ENCODE measurements around the gene TULP1. TPM values are rescaled to one million over a fixed set of nuclear protein-coding genes. Genes with fewer than 3 reads are reported as not detected.

Gene TULP1
- total and polyA plus RNA-seq, 2 of the 13 experiments (the other 11 are each of a cell fraction or from before 2014, with no cell fraction given), result not detected

DNA sequence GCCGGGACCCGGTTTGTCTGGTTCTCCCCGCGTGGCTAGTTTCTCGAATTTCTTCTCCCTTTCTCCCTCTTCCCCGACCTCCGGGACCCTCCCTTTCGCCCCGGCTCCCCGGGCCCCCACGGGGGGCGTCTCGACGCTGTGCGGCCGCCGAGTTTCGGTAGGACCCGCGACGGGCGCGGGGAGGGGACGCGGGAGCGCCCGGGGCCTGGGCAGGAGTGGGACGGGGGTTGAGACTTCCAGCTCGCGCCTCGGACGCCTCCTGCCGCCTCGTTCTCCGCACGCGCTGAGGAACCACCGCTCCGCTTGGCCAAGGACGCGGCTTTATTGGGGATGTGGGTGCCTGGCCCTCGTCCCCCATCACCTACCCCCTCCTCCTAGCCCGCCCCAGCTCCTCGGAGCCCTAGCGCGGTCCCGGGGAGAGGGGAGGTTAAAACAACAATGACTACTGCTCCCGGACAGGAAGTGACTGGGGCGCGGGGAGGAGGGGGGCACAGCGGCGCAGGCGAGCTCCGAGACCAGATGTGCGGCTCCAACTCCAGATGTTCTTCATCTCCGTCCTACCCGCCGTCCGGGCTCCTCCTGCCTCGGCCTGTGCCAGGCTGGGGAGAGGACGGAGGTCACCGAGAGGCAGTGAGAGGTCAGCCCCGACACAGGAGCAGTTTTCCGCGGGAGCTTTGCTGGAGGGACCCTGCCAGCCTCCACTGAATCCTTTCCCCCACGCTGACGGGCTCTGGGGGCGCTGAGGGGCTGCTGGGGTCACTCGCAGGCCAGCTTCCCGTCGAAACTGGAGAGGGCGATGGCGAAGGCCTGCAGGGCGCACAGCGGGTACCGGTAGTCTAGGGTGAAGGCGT is 14.9 kb downstream of the TULP1 start (continued):
- no peak; the same call in 1 of the 2 replicates for TF ChIP-seq ZNF766 (CRISPR knock-in tag; IDR thresholded peaks at IDR 0.05; ENCODE audit: borderline replicate concordance)
- TF ChIP-seq ZNF263 (CRISPR knock-in tag; IDR thresholded peaks at IDR 0.05), result peak; percentile 86
- TF ChIP-seq HNF4G (IDR thresholded peaks at IDR 0.05; ENCODE audit: borderline replicate concordance, low read depth, low read length), result no peak
- TF ChIP-seq HNF4G (CRISPR knock-in tag; IDR thresholded peaks at IDR 0.05; ENCODE audit: borderline replicate concordance, low read depth), result no peak
- TF ChIP-seq, protein P1, sequence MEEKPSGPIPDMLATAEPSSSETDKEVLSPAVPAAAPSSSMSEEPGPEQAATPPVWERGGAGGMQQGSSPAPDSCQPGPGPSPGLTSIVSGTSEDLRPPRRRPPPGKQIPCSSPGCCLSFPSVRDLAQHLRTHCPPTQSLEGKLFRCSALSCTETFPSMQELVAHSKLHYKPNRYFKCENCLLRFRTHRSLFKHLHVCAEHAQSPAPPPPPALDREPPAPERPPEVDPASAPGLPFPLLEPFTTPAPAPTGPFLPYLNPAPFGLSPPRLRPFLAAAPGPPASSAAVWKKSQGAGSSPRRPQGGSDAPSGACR (CRISPR knock-in tag; IDR thresholded peaks at IDR 0.05), result peak; percentile 89
- TF ChIP-seq KLF11 (CRISPR knock-in tag; IDR thresholded peaks at IDR 0.05), result 0 out of 2 replicates have a peak, but pooled peaks have one; percentile 35
- TF ChIP-seq SOX13 (IDR thresholded peaks at IDR 0.05), result no peak
- TF ChIP-seq SOX13 (CRISPR knock-in tag; conservative IDR thresholded peaks at IDR 0.05 in 1 of 2, IDR thresholded peaks at IDR 0.05 in 1 of 2), result peak in 1 of 2 experiments; percentile 26; a peak in 1 of 4 replicates
- no peak for TF ChIP-seq SYNCRIP (IDR thresholded peaks at IDR 0.05; ENCODE audit: insufficient read depth, low read depth, low read length)
- TF ChIP-seq ZNF256 (CRISPR knock-in tag; conservative IDR thresholded peaks at IDR 0.05), result peak; percentile 85
- TF ChIP-seq, protein P2, sequence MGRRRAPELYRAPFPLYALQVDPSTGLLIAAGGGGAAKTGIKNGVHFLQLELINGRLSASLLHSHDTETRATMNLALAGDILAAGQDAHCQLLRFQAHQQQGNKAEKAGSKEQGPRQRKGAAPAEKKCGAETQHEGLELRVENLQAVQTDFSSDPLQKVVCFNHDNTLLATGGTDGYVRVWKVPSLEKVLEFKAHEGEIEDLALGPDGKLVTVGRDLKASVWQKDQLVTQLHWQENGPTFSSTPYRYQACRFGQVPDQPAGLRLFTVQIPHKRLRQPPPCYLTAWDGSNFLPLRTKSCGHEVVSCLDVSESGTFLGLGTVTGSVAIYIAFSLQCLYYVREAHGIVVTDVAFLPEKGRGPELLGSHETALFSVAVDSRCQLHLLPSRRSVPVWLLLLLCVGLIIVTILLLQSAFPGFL (CRISPR knock-in tag; IDR thresholded peaks at IDR 0.05), result no peak
- no peak for TF ChIP-seq RFX3 (CRISPR knock-in tag; IDR thresholded peaks at IDR 0.05)
- TF ChIP-seq, protein P3, sequence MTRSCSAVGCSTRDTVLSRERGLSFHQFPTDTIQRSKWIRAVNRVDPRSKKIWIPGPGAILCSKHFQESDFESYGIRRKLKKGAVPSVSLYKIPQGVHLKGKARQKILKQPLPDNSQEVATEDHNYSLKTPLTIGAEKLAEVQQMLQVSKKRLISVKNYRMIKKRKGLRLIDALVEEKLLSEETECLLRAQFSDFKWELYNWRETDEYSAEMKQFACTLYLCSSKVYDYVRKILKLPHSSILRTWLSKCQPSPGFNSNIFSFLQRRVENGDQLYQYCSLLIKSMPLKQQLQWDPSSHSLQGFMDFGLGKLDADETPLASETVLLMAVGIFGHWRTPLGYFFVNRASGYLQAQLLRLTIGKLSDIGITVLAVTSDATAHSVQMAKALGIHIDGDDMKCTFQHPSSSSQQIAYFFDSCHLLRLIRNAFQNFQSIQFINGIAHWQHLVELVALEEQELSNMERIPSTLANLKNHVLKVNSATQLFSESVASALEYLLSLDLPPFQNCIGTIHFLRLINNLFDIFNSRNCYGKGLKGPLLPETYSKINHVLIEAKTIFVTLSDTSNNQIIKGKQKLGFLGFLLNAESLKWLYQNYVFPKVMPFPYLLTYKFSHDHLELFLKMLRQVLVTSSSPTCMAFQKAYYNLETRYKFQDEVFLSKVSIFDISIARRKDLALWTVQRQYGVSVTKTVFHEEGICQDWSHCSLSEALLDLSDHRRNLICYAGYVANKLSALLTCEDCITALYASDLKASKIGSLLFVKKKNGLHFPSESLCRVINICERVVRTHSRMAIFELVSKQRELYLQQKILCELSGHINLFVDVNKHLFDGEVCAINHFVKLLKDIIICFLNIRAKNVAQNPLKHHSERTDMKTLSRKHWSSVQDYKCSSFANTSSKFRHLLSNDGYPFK (CRISPR knock-in tag; IDR thresholded peaks at IDR 0.05; ENCODE audit: borderline replicate concordance), result peak; percentile 61; the same call in 1 of the 2 replicates
- TF ChIP-seq, protein P4, sequence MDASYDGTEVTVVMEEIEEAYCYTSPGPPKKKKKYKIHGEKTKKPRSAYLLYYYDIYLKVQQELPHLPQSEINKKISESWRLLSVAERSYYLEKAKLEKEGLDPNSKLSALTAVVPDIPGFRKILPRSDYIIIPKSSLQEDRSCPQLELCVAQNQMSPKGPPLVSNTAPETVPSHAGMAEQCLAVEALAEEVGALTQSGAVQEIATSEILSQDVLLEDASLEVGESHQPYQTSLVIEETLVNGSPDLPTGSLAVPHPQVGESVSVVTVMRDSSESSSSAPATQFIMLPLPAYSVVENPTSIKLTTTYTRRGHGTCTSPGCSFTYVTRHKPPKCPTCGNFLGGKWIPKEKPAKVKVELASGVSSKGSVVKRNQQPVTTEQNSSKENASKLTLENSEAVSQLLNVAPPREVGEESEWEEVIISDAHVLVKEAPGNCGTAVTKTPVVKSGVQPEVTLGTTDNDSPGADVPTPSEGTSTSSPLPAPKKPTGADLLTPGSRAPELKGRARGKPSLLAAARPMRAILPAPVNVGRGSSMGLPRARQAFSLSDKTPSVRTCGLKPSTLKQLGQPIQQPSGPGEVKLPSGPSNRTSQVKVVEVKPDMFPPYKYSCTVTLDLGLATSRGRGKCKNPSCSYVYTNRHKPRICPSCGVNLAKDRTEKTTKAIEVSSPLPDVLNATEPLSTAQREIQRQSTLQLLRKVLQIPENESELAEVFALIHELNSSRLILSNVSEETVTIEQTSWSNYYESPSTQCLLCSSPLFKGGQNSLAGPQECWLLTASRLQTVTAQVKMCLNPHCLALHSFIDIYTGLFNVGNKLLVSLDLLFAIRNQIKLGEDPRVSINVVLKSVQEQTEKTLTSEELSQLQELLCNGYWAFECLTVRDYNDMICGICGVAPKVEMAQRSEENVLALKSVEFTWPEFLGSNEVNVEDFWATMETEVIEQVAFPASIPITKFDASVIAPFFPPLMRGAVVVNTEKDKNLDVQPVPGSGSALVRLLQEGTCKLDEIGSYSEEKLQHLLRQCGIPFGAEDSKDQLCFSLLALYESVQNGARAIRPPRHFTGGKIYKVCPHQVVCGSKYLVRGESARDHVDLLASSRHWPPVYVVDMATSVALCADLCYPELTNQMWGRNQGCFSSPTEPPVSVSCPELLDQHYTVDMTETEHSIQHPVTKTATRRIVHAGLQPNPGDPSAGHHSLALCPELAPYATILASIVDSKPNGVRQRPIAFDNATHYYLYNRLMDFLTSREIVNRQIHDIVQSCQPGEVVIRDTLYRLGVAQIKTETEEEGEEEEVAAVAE (CRISPR knock-in tag; IDR thresholded peaks at IDR 0.05; ENCODE audit: borderline replicate concordance), result peak; percentile 72
- TF ChIP-seq, protein P5, sequence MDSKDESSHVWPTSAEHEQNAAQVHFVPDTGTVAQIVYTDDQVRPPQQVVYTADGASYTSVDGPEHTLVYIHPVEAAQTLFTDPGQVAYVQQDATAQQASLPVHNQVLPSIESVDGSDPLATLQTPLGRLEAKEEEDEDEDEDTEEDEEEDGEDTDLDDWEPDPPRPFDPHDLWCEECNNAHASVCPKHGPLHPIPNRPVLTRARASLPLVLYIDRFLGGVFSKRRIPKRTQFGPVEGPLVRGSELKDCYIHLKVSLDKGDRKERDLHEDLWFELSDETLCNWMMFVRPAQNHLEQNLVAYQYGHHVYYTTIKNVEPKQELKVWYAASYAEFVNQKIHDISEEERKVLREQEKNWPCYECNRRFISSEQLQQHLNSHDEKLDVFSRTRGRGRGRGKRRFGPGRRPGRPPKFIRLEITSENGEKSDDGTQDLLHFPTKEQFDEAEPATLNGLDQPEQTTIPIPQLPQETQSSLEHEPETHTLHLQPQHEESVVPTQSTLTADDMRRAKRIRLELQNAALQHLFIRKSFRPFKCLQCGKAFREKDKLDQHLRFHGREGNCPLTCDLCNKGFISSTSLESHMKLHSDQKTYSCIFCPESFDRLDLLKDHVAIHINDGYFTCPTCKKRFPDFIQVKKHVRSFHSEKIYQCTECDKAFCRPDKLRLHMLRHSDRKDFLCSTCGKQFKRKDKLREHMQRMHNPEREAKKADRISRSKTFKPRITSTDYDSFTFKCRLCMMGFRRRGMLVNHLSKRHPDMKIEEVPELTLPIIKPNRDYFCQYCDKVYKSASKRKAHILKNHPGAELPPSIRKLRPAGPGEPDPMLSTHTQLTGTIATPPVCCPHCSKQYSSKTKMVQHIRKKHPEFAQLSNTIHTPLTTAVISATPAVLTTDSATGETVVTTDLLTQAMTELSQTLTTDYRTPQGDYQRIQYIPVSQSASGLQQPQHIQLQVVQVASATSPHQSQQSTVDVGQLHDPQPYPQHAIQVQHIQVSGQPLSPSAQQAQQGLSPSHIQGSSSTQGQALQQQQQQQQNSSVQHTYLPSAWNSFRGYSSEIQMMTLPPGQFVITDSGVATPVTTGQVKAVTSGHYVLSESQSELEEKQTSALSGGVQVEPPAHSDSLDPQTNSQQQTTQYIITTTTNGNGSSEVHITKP (CRISPR knock-in tag; IDR thresholded peaks at IDR 0.05; ENCODE audit: low read depth), result 0 out of 2 replicates have a peak, but pooled peaks have one; percentile 53
